ENCODE results near the gene GDNF.

GDNF gene

GRCh38 chr5:37816331-37816730 lies 23.5 kb downstream of the GDNF start:
- ChIA-PET CTCF (interaction anchor here (1.6 kb wide), 2 partner anchors 105 to 403 kb away, joined by 3 to 4 read pairs; no protein-coding TSS in a partner anchor), POLR2A (no interaction called here)
- no peak for TF ChIP-seq CTCF (IDR thresholded peaks at IDR 0.05; ENCODE audit: insufficient read depth, low read length, missing control alignments)

GRCh38 chr5:37815913-37816312 lies 23.9 kb downstream of the GDNF start:
- H3K4me3 ChIP-seq (ENCODE audit: low read depth, low read length): no peak overlapping the region
- TF ChIP-seq CTCF (IDR thresholded peaks at IDR 0.05; ENCODE audit: insufficient read depth, low read length, missing control alignments): no peak
- no peak for DNase-seq (ENCODE audit: low read depth, low spot score)
- ChIA-PET CTCF (interaction anchor here (1.6 kb wide), 2 partner anchors 105 to 403 kb away, joined by 3 to 4 read pairs; no protein-coding TSS in a partner anchor), POLR2A (no interaction called here)

More at GRCh38 chr5:37816331-37816730, 23.5 kb downstream of the GDNF start:
- DNase-seq (ENCODE audit: low read depth, low spot score): no peak
- no peak overlapping the region for H3K4me3 ChIP-seq (ENCODE audit: low read depth, low read length)

GRCh38 chr5:37814699-37815098 lies 25.1 kb downstream of the GDNF start:
- ChIA-PET CTCF (interaction anchor here (1.3 to 2.1 kb wide), 3 partner anchors 21 to 402 kb away, joined by 3 to 5 read pairs (median 3); no protein-coding TSS in a partner anchor), POLR2A (no interaction called here)
- H3K4me3 ChIP-seq (ENCODE audit: low read depth, low read length): no peak overlapping the region
- DNase-seq (ENCODE audit: low read depth, low spot score): no peak
- no peak for TF ChIP-seq CTCF (IDR thresholded peaks at IDR 0.05; ENCODE audit: insufficient read depth, low read length, missing control alignments)

GRCh38 chr5:37812365-37812764 lies 27.5 kb downstream of the GDNF start:
- CTCF ChIA-PET: interaction anchor here (1.2 to 3.7 kb wide), 2 partner anchors 11 to 400 kb away, joined by 4 to 13 read pairs; no protein-coding TSS in a partner anchor
- TF ChIP-seq CTCF (IDR thresholded peaks at IDR 0.05; ENCODE audit: insufficient read depth, low read length, missing control alignments): no peak

DNA sequence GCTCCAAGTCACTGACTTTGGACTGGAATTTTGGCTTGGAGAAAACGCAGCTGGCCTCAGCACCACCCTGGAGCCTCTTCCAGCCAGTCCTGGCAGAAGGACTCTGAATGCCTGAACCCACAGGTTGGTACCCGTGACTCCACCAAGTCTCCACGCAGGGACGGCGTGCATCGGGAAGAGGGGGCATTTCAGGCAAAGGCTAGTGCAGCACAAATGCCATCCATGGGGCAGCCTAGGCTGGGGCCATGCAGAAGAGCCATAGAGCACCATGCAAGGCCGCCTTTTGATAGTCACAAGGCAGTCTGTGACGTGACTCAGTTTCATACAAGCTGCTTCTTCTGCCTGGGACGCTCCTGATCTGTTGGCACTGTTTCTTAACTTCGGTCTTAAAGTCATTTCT lies 28.0 kb downstream of the GDNF start:
- CTCF ChIA-PET: interaction anchor here (0.8 to 3.7 kb wide), 7 partner anchors 11 to 399 kb away, joined by 3 to 13 read pairs (median 4); no protein-coding TSS in a partner anchor

More at GRCh38 chr5:37812365-37812764, 27.5 kb downstream of the GDNF start:
- no peak for DNase-seq (ENCODE audit: low read depth, low spot score)
- no peak overlapping the region for H3K4me3 ChIP-seq (ENCODE audit: low read depth, low read length)
- POLR2A ChIA-PET: no interaction called here

More for the DNA sequence above, 28.0 kb downstream of the GDNF start:
- no peak for TF ChIP-seq CTCF (IDR thresholded peaks at IDR 0.05; ENCODE audit: insufficient read depth, low read length, missing control alignments)
- no peak overlapping the region for H3K4me3 ChIP-seq (ENCODE audit: low read depth, low read length)
- no peak for DNase-seq (ENCODE audit: low read depth, low spot score)
- POLR2A ChIA-PET: interaction anchor here (1.0 to 2.4 kb wide), 6 partner anchors 13 to 441 kb away, joined by 3 to 12 read pairs (median 8); no protein-coding TSS in a partner anchor
